BJ (cell line): ENCODE measurements around the gene CIDEB. TPM values are rescaled to one million over a fixed set of nuclear protein-coding genes. Genes with fewer than 3 reads are reported as not detected.

Experiments used
- CTCF ChIA-PET: fragments of 350-600 bp; formaldehyde crosslinking; extraction: SDS; loops from one replicate; lab custom pipeline; 2021; ENCODE audit warnings: antibody characterized with exemption, inconsistent platforms; lab: Yijun Ruan, JAX
- POLR2A ChIA-PET: fragments of 300-600 bp; sonication (Branson Sonifier 250); formaldehyde crosslinking; extraction: SDS; loops from one replicate; lab custom pipeline; 2021; ENCODE audit warnings: antibody characterized with exemption; lab: Charles Lee
- DNase-seq: peaks from one replicate; pipeline ENCODE4 v3.0.0-alpha.2; 2011; ENCODE audit warnings: low read depth
- H3K27me3 ChIP-seq: 2 replicates; pipeline ENCODE4 v1.6.0; 2011; ENCODE audit warnings: low read length; ENCODE audit not compliant: control insufficient read depth, insufficient read depth
- H3K36me3 ChIP-seq: 2 replicates; pipeline ENCODE4 v1.5.1; 2011; ENCODE audit warnings: low read length; ENCODE audit not compliant: control insufficient read depth, insufficient read depth
- H3K4me3 ChIP-seq: 2 replicates; pipeline ENCODE4 v1.5.1; 2011; ENCODE audit warnings: low read depth, mild to moderate bottlenecking, control low read depth, low read length
- CTCF ChIP-seq: IDR thresholded peaks from 2 replicates; pipeline ENCODE4 v1.5.1; 2011; ENCODE audit warnings: low read depth, mild to moderate bottlenecking, control low read depth, inconsistent platforms, low read length, moderate library complexity; ENCODE audit not compliant: insufficient read depth
- polyA plus RNA-seq: library from polyadenylated mRNA; depleted of rRNA; stranded (reverse); fragments of >200 nt; gene quantifications from 2 replicates; pipeline ENCODE4 v1.2.3, GENCODE V29; 2011

Gene CIDEB
- polyA plus RNA-seq, 1 experiment = 0.98 TPM

DNA sequence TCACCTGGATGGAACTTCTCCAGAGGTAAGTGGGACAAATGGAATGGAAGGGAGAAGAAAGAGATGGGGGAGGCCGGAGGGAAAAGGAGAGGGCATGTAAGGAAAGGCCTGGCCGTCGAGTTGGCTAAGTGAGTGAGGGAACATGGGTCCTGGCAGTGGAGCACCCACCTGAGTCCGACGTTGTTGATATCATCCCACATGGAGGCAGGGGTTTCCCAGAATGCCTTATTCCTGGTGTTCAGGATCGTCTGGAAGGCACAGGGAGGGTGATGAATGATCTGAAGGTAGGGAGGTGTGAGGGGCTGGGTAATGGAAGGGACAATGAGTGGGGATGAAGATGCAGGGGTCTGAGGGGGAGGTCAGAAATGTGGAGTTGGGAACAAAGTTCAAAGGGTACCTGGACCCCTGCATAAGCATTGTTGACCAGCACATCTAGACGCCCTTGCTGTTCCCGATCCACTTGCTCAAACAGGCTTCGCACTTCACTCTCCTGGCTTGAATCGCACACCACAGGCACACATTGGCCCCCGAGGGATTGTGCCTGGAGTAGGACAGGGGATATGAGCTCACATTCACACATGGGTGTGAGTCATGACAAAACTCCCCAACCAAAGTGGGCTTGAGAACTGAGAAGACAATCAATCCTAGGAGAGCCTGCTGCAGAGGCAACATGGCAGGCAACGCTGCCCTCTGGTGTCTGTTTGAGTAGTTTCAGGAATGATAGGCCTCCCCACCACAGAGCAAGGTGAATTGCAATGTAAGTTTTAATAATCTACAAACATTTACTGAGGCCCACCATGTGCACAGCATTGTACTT is 11.2 kb downstream of the CIDEB start:
- peak; percentile 49 for DNase-seq
- ChIA-PET CTCF (interaction anchor here (0.7 to 9.8 kb wide), 23 partner anchors 8 to 239 kb away, joined by 3 to 205 read pairs (median 6); partner anchors contain the start of genes CIDEB, DCAF11, GMPR2 and LTB4R), POLR2A (no interaction called here)
- Histone ChIP-seq H3K4me3 (no peak overlapping the region), H3K36me3 (peaks cover 10% of the 10 kb centered on the region), H3K27me3 (no peaks in the 10 kb centered on the region)
- peak; percentile 79 for TF ChIP-seq CTCF

DNA sequence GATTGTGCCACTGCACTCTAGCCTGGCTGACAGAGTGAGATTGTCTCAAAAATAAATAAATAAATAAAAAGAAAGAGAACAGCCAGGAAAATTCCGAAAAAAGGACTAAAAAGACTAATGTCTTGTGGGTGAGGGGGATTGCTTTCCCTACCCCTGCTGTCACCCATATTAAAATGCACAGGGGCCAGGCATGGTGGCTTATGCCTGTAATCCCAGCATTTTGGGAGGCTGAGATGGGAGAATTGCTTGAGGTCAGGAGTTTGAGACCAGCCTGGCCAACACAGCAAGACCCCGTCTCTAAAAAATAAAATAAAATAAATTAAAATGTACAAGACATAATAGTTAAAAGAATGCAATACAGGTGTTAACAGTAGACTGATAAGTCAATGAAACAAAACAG is 14.3 kb downstream of the CIDEB start:
- DNase-seq = no peak
- peaks cover 9% of the 10 kb centered on the region for H3K36me3 ChIP-seq
- no peaks in the 10 kb centered on the region for H3K27me3 ChIP-seq
- CTCF ChIA-PET = interaction anchor here (2.1 to 3.9 kb wide), 2 partner anchors 22 to 51 kb away, joined by 16 to 25 read pairs; partner anchors contain the start of genes RABGGTA and TINF2
- POLR2A ChIA-PET = interaction anchor here (0.6 kb wide), 1 partner anchor 51 kb away, joined by 3 read pairs; the partner anchor contains the start of gene TINF2
- no peak overlapping the region for H3K4me3 ChIP-seq
- no peak for TF ChIP-seq CTCF

GRCh38 chr14:24292118-24292807 is 15.5 kb downstream of the CIDEB start:
- Histone ChIP-seq H3K4me3 (no peak overlapping the region), H3K27me3 (no peaks in the 10 kb centered on the region), H3K36me3 (peaks cover 9% of the 10 kb centered on the region)
- ChIA-PET POLR2A (no interaction called here), CTCF (interaction anchor here (0.9 to 3.9 kb wide), 4 partner anchors 21 to 139 kb away, joined by 3 to 25 read pairs (median 10); partner anchors contain the start of genes RABGGTA and TINF2)
- TF ChIP-seq CTCF = no peak
- DNase-seq = no peak

DNA sequence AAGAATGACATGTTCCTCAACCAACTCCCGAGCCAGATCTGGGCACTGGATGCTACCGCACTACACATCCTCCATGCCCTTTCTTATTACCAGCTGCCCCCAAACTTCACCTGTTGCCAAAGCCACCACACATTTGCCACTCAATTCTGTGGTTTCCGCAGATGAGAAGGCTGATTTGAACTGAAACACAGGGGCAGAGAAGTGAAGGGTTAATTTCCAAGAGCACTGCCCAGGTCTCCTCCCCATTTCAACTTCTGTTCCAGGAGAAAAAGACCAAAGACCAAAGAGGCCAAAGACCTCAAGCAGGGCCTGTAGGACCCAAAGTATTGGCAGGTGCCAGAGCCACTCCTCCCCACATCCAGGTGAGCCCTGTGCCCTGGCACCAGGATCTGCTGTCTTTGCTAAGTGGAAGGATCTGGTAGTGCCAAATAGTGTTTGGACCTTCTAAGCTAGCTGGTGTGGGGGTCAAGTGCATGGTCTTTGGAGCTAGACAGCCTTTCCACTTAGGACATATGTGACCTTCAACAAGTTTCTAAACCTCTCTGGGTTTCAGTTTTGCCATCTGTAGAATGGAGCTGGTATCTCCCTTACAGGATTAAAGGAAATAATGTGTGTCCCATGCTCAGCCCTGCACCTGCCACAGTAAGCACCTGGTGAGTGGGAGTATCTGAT is 16.2 kb downstream of the CIDEB start:
- H3K4me3 ChIP-seq = no peak overlapping the region
- CTCF ChIA-PET = interaction anchor here (1.3 to 3.9 kb wide), 3 partner anchors 20 to 140 kb away, joined by 4 to 25 read pairs (median 16); partner anchors contain the start of genes RABGGTA and TINF2
- POLR2A ChIA-PET = no interaction called here
- H3K36me3 ChIP-seq = peaks cover 9% of the 10 kb centered on the region
- H3K27me3 ChIP-seq = no peaks in the 10 kb centered on the region
- DNase-seq = no peak
- TF ChIP-seq CTCF = no peak
